GM23338 (cell line): ENCODE measurements around the gene SRI. TPM values are rescaled to one million over a fixed set of nuclear protein-coding genes. Genes with fewer than 3 reads are reported as not detected.

Source experiments
- ATAC-seq: fragments of 200-7000 bp; cut with Tn5 transposase; 3 replicates; pipeline ENCODE4 v1.9.1; 2020
- DNase-seq: peaks from one replicate; pipeline ENCODE4 v3.0.0-alpha.2; 2015; ENCODE audit warnings: low spot score
- H2AFZ ChIP-seq: fragments of 200-600 bp; sonication (generic); 2 replicates; pipeline ENCODE4 v1.8.0; 2016; ENCODE audit warnings: antibody characterized with exemption, mild to moderate bottlenecking, moderate library complexity
- H3F3A ChIP-seq: fragments of 200-600 bp; sonication (generic); replicated peaks from 2 replicates; pipeline ENCODE4 v1.8.0; 2017; ENCODE audit warnings: antibody characterized with exemption, mixed run types, low read depth
- H3K27ac ChIP-seq: fragments of 200-600 bp; sonication (generic); 2 replicates; pipeline ENCODE4 v1.6.1; 2016; ENCODE audit warnings: low read depth
- H3K27me3 ChIP-seq: fragments of 200-600 bp; sonication (generic); 2 replicates; pipeline ENCODE4 v1.8.0; 2016; ENCODE audit warnings: mild to moderate bottlenecking, mixed run types, moderate library complexity; ENCODE audit not compliant: insufficient read depth
- H3K36me3 ChIP-seq: fragments of 200-600 bp; sonication (generic); 2 replicates; pipeline ENCODE4 v1.8.0; 2016; ENCODE audit warnings: mild to moderate bottlenecking; ENCODE audit not compliant: insufficient read depth
- H3K4me1 ChIP-seq: fragments of 200-600 bp; sonication (generic); 2 replicates; pipeline ENCODE4 v1.8.0; 2016; ENCODE audit warnings: mild to moderate bottlenecking, moderate library complexity; ENCODE audit not compliant: insufficient read depth
- H3K4me2 ChIP-seq: fragments of 200-600 bp; sonication (generic); 2 replicates; pipeline ENCODE4 v1.7.1; 2017; ENCODE audit warnings: mixed run types
- H3K4me3 ChIP-seq: fragments of 200-600 bp; sonication (generic); 2 replicates; pipeline ENCODE4 v1.6.1; 2016; ENCODE audit warnings: mixed run types
- H3K79me2 ChIP-seq: fragments of 200-600 bp; sonication (generic); replicated peaks from 2 replicates; pipeline ENCODE4 v1.8.0; 2017; ENCODE audit warnings: mild to moderate bottlenecking; ENCODE audit not compliant: insufficient read depth
- H3K9me2 ChIP-seq: fragments of 200-600 bp; sonication (generic); 2 replicates; pipeline ENCODE4 v1.8.0; 2017; ENCODE audit not compliant: insufficient read depth
- H4K20me1 ChIP-seq: fragments of 200-600 bp; sonication (generic); replicated peaks from 2 replicates; pipeline ENCODE4 v1.8.0; 2017; ENCODE audit warnings: mild to moderate bottlenecking; ENCODE audit not compliant: insufficient read depth
- H3K27ac Mint-ChIP-seq: 2 replicates; pipeline ENCODE4 v1.8.0; 2020; ENCODE audit warnings: inconsistent platforms, mild to moderate bottlenecking, moderate library complexity, mixed read lengths
- H3K27me3 Mint-ChIP-seq: 3 replicates; pipeline ENCODE4 v1.8.0; 2022; ENCODE audit warnings: low read depth, mild to moderate bottlenecking, moderate library complexity, mixed read lengths, inconsistent platforms; ENCODE audit not compliant: insufficient read depth, poor library complexity
- H3K36me3 Mint-ChIP-seq: 3 replicates; pipeline ENCODE4 v1.8.0; 2021; ENCODE audit warnings: low read depth, mild to moderate bottlenecking, inconsistent platforms, moderate library complexity, mixed read lengths
- H3K4me1 Mint-ChIP-seq: 3 replicates; pipeline ENCODE4 v1.8.0; 2020; ENCODE audit warnings: mild to moderate bottlenecking, inconsistent platforms, mixed read lengths
- H3K4me3 Mint-ChIP-seq: 3 replicates; pipeline ENCODE4 v1.8.0; 2021; ENCODE audit warnings: moderate library complexity, mild to moderate bottlenecking, inconsistent platforms, mixed read lengths
- H3K9me3 Mint-ChIP-seq: 3 replicates; pipeline ENCODE4 v1.8.0; 2020; ENCODE audit warnings: moderate library complexity, mild to moderate bottlenecking, inconsistent platforms, mixed read lengths
- CREB1 ChIP-seq: fragments of 250-450 bp; sonication (Bioruptor Pico); IDR thresholded peaks from 2 replicates; pipeline ENCODE4 v1.5.0; 2020; ENCODE audit warnings: low read depth, mild to moderate bottlenecking, moderate library complexity
- CTCF ChIP-seq, 2 experiments: fragments of 200-600 bp in 1 of 2; sonication (generic) in 1 of 2; conservative IDR thresholded peaks; 2 replicates each; pipeline versions ENCODE4 v1.5.1 to v1.6.1; 2016 to 2017; ENCODE audit warnings: antibody characterized with exemption in 2 of 2, low read depth in 2 of 2, mild to moderate bottlenecking in 2 of 2, moderate library complexity in 1 of 2
- ETS1 ChIP-seq: IDR thresholded peaks from 2 replicates; pipeline ENCODE4 v1.6.1; 2016; ENCODE audit warnings: antibody characterized with exemption
- EZH2 ChIP-seq: fragments of 200-600 bp; sonication (generic); IDR thresholded peaks from one replicate; pipeline ENCODE4 v1.8.0; 2017; ENCODE audit warnings: antibody characterized with exemption, mild to moderate bottlenecking, low read depth; ENCODE audit not compliant: unreplicated experiment
- EZH2phosphoT487 ChIP-seq: fragments of 200-600 bp; sonication (generic); IDR thresholded peaks from one replicate; pipeline ENCODE4 v1.8.1; 2018; ENCODE audit warnings: antibody characterized with exemption; ENCODE audit not compliant: unreplicated experiment
- JUNB ChIP-seq: IDR thresholded peaks from one replicate; pipeline ENCODE4 v1.6.1; 2016; ENCODE audit warnings: antibody characterized with exemption; ENCODE audit not compliant: unreplicated experiment
- NANOG ChIP-seq: IDR thresholded peaks from 2 replicates; pipeline ENCODE4 v1.6.1; 2016; ENCODE audit warnings: antibody characterized with exemption, borderline replicate concordance
- POLR2AphosphoS5 ChIP-seq: IDR thresholded peaks from 2 replicates; pipeline ENCODE4 v1.6.1; 2016; ENCODE audit warnings: antibody characterized with exemption, low read depth
- REST ChIP-seq: IDR thresholded peaks from one replicate; pipeline ENCODE4 v1.6.1; 2018; ENCODE audit warnings: antibody characterized with exemption; ENCODE audit not compliant: unreplicated experiment
- STAT1 ChIP-seq: IDR thresholded peaks from one replicate; pipeline ENCODE4 v1.6.1; 2016; ENCODE audit warnings: antibody characterized with exemption; ENCODE audit not compliant: unreplicated experiment
- ZNF114 ChIP-seq: fragments of 250-450 bp; sonication (Bioruptor Pico); IDR thresholded peaks from 2 replicates; pipeline ENCODE4 v1.5.0; 2020; ENCODE audit warnings: mild to moderate bottlenecking, moderate library complexity
- ZNF331 ChIP-seq: fragments of 250-450 bp; sonication (Bioruptor Pico); IDR thresholded peaks from 2 replicates; pipeline ENCODE4 v1.5.0; 2020; ENCODE audit warnings: low read depth, mild to moderate bottlenecking, moderate library complexity
- ZNF462 ChIP-seq: fragments of 250-450 bp; sonication (Bioruptor Pico); IDR thresholded peaks from 2 replicates; pipeline ENCODE4 v1.5.0; 2020; ENCODE audit warnings: mild to moderate bottlenecking, moderate library complexity
- polyA plus RNA-seq: library from polyadenylated mRNA; unstranded; fragments of >200 nt; fragmentation: Nextera tagmentation; extraction: Ambion mirVana; gene quantifications from 2 replicates; pipeline ENCODE4 v1.2.1, GENCODE V29; 2016
- total RNA-seq: library from RNA; depleted of rRNA; stranded (reverse); fragments of >200 nt; shearing (Covaris generic); gene quantifications from 2 replicates; pipeline ENCODE4 v1.2.3, GENCODE V29; 2014

Gene SRI
- total and polyA plus RNA-seq, 2 experiments from 2014 or later = 141 to 321 TPM

GRCh38 chr7:88172842-88173241 is 47.0 kb downstream of the SRI start:
- Histone ChIP-seq H3K27me3 (no peaks in the 10 kb centered on the region), H3K4me3 (no peak overlapping the region), H3K36me3 (no peaks in the 10 kb centered on the region), H3F3A (no peaks in the 10 kb centered on the region), H2AFZ (no peak overlapping the region), H3K27ac (no peak overlapping the region), H3K4me1 (no peaks in the 10 kb centered on the region), H3K9me2 (no peaks in the 10 kb centered on the region), H3K79me2 (no peaks in the 10 kb centered on the region), H4K20me1 (no peaks in the 10 kb centered on the region), H3K4me2 (no peak overlapping the region)
- Mint-ChIP-seq H3K4me1 (no peaks in the 10 kb centered on the region), H3K27ac (no peak overlapping the region), H3K4me3 (no peak overlapping the region), H3K9me3 (no peaks in the 10 kb centered on the region), H3K27me3 (no peaks in the 10 kb centered on the region), H3K36me3 (no peaks in the 10 kb centered on the region)
- ATAC-seq (no peak), DNase-seq (no peak)
- TF ChIP-seq CREB1 (CRISPR knock-in tag) (no peak), NANOG (no peak), CTCF (conservative IDR thresholded peaks at IDR 0.05; ENCODE audit: low read depth in 2 of 2) (no peak), ZNF331 (CRISPR knock-in tag) (no peak), ZNF462 (no peak), REST (no peak), POLR2AphosphoS5 (no peak), STAT1 (no peak), ZNF114 (CRISPR knock-in tag) (no peak), JUNB (no peak), ETS1 (no peak), EZH2 (no peak), EZH2phosphoT487 (no peak)
